Neuronal stem cell (in vitro differentiated cells): ENCODE data around the gene HERC6.
"Not testable (repeated sequence)": the region's sequence is repeated elsewhere in the genome, so short reads cannot be mapped to it uniquely, and the experiment has no call there.

Source experiments
- DNase-seq: peaks from one replicate; pipeline ENCODE4 v3.0.0-alpha.2; 2013; ENCODE audit warnings: low spot score
- H2AFZ ChIP-seq: one replicate; pipeline ENCODE4 v1.6.1; 2013; ENCODE audit warnings: mild to moderate bottlenecking, low read length, inconsistent platforms
- H2AK5ac ChIP-seq: 2 replicates; pipeline ENCODE4 v1.6.1; 2013; ENCODE audit warnings: low read depth, mild to moderate bottlenecking, inconsistent platforms, low read length, moderate library complexity, mixed read lengths
- H2BK120ac ChIP-seq: 2 replicates; pipeline ENCODE4 v1.6.1; 2013; ENCODE audit warnings: low read depth, mild to moderate bottlenecking, inconsistent platforms, low read length, moderate library complexity, mixed read lengths
- H2BK12ac ChIP-seq: one replicate; pipeline ENCODE4 v1.6.1; 2013; ENCODE audit warnings: low read length, inconsistent platforms
- H2BK15ac ChIP-seq: 2 replicates; pipeline ENCODE4 v1.6.1; 2013; ENCODE audit warnings: mild to moderate bottlenecking, low read length, inconsistent platforms, mixed read lengths
- H2BK5ac ChIP-seq: one replicate; pipeline ENCODE4 v1.6.1; 2013; ENCODE audit warnings: inconsistent platforms, mild to moderate bottlenecking, low read length, moderate library complexity
- H3K14ac ChIP-seq: one replicate; pipeline ENCODE4 v1.6.1; 2013; ENCODE audit warnings: low read length, inconsistent platforms
- H3K18ac ChIP-seq: 2 replicates; pipeline ENCODE4 v1.6.1; 2013; ENCODE audit warnings: low read length, inconsistent platforms
- H3K23ac ChIP-seq: 2 replicates; pipeline ENCODE4 v1.6.1; 2013; ENCODE audit warnings: low read depth, mild to moderate bottlenecking, mixed read lengths, low read length, inconsistent platforms; ENCODE audit not compliant: poor library complexity
- H3K27ac ChIP-seq: replicated peaks from 3 replicates; pipeline ENCODE4 v1.5.1; 2013; ENCODE audit warnings: low read length, inconsistent platforms
- H3K27me3 ChIP-seq, 3 experiments: 2 replicates each; pipeline ENCODE4 v1.6.1; 2013; ENCODE audit warnings: low read length in 3 of 3, mild to moderate bottlenecking in 2 of 3, inconsistent platforms in 1 of 3, low read depth in 1 of 3, mixed read lengths in 1 of 3, moderate library complexity in 1 of 3; ENCODE audit not compliant: control insufficient read depth in 3 of 3, insufficient read depth in 3 of 3
- H3K36me3 ChIP-seq, 2 donors: replicated peaks in 1 of 2; 2 replicates each; pipeline ENCODE4 v1.6.1; 2013; ENCODE audit warnings: low read length in 2 of 2; ENCODE audit not compliant: control insufficient read depth in 2 of 2, insufficient read depth in 2 of 2
- H3K4ac ChIP-seq: 2 replicates; pipeline ENCODE4 v1.6.1; 2013; ENCODE audit warnings: inconsistent platforms, mild to moderate bottlenecking, low read length, moderate library complexity
- H3K4me1 ChIP-seq, 2 donors: 1 replicate in 1 of 2; 2 replicates in 1 of 2; pipeline ENCODE4 v1.6.1; 2013; ENCODE audit warnings: low read length in 2 of 2, low read depth in 1 of 2; ENCODE audit not compliant: control insufficient read depth in 2 of 2, insufficient read depth in 1 of 2
- H3K4me2 ChIP-seq: one replicate; pipeline ENCODE4 v1.6.1; 2013; ENCODE audit warnings: mild to moderate bottlenecking, low read length, inconsistent platforms; ENCODE audit not compliant: insufficient read depth, poor library complexity, severe bottlenecking
- H3K4me3 ChIP-seq, 2 donors: 2 replicates each; pipeline ENCODE4 v1.5.1; 2013; ENCODE audit warnings: low read length in 2 of 2, mild to moderate bottlenecking in 2 of 2, inconsistent platforms in 1 of 2, moderate library complexity in 1 of 2
- H3K79me1 ChIP-seq: one replicate; pipeline ENCODE4 v1.6.1; 2013; ENCODE audit warnings: low read depth, mild to moderate bottlenecking, inconsistent platforms, low read length, moderate library complexity
- H3K9ac ChIP-seq: one replicate; pipeline ENCODE4 v1.6.1; 2013; ENCODE audit warnings: mild to moderate bottlenecking, low read depth, low read length, inconsistent platforms; ENCODE audit not compliant: poor library complexity
- H3K9me3 ChIP-seq, 2 donors: replicated peaks in 1 of 2; 2 replicates each; pipeline versions ENCODE3 to v1.6.1; 2013; ENCODE audit warnings: low read length in 2 of 2, mild to moderate bottlenecking in 2 of 2, inconsistent platforms in 1 of 2, low read depth in 1 of 2, mixed read lengths in 1 of 2, moderate library complexity in 1 of 2; ENCODE audit not compliant: control insufficient read depth in 2 of 2, insufficient read depth in 1 of 2
- H4K8ac ChIP-seq: one replicate; pipeline ENCODE4 v1.6.1; 2013; ENCODE audit warnings: low read depth, mild to moderate bottlenecking, inconsistent platforms, low read length, moderate library complexity
- H4K91ac ChIP-seq: one replicate; pipeline ENCODE4 v1.6.1; 2013; ENCODE audit warnings: low read length, low read depth, mild to moderate bottlenecking, inconsistent platforms; ENCODE audit not compliant: poor library complexity
- WGBS, 2 donors: extraction: QIAGEN DNeasy Blood & Tissue Kit; methylation state at CpG; one replicate each; pipeline ENCODE4 v1.1.7; 2013; ENCODE audit warnings: missing lambda C conversion rate in 2 of 2, mixed read lengths in 1 of 2; ENCODE audit not compliant: insufficient read length in 2 of 2, insufficient replicate concordance in 1 of 2; ENCODE audit errors: extremely low coverage in 2 of 2; 5-methylcytosine and 5-hydroxymethylcytosine counted together

The HERC6 gene

GRCh38 chr4:88435987-88436693 is 57.5 kb downstream of the HERC6 start:
- Histone ChIP-seq H3K27ac (no peak overlapping the region), H3K4ac (no peak overlapping the region), H3K4me2 (no peak overlapping the region), H4K91ac (no peak overlapping the region), H2BK5ac (no peak overlapping the region), H2AK5ac (no peak overlapping the region), H2BK120ac (no peak overlapping the region), H3K23ac (no peak overlapping the region), H3K9ac (no peak overlapping the region), H4K8ac (no peak overlapping the region), H3K4me1 (no peaks in the 10 kb centered on the region), H2AFZ (no peak overlapping the region), H2BK15ac (no peak overlapping the region), H3K9me3 (no peaks in the 10 kb centered on the region), H3K36me3 (no peaks in the 10 kb centered on the region), H2BK12ac (no peak overlapping the region), H3K14ac (no peak overlapping the region), H3K4me3 (no peak overlapping the region), H3K27me3 (no peaks in the 10 kb centered on the region), H3K79me1 (no peaks in the 10 kb centered on the region), H3K18ac (no peak overlapping the region)
- no peak for DNase-seq
- no CpG with 5 or more reads among the region's 1 CpG for WGBS, 2 donors

GRCh38 chr4:88437873-88438272 is 59.2 kb downstream of the HERC6 start:
- H2AFZ ChIP-seq, H3K27me3 ChIP-seq, H2BK12ac ChIP-seq, H4K8ac ChIP-seq, H3K9me3 ChIP-seq, H3K4ac ChIP-seq, H2BK120ac ChIP-seq, DNase-seq, H3K4me3 ChIP-seq, H2BK5ac ChIP-seq, H2BK15ac ChIP-seq, H3K23ac ChIP-seq, H4K91ac ChIP-seq, H3K14ac ChIP-seq, H3K4me1 ChIP-seq, H3K79me1 ChIP-seq, H3K9ac ChIP-seq, H3K4me2 ChIP-seq, H2AK5ac ChIP-seq, H3K36me3 ChIP-seq, H3K18ac ChIP-seq, H3K27ac ChIP-seq: not testable (repeated sequence)
- WGBS, 2 donors = no CpG with 5 or more reads among the region's 4 CpGs

- Histone ChIP-seq H3K4me2 (no peak overlapping the region), H3K23ac (no peak overlapping the region), H2BK120ac (no peak overlapping the region), H4K91ac (no peak overlapping the region), H3K36me3 (no peaks in the 10 kb centered on the region), H2AK5ac (no peak overlapping the region), H3K27ac (no peak overlapping the region), H3K9me3 (no peaks in the 10 kb centered on the region), H2BK5ac (no peak overlapping the region), H2AFZ (no peak overlapping the region), H3K4me1 (no peaks in the 10 kb centered on the region), H2BK12ac (no peak overlapping the region), H3K27me3 (no peaks in the 10 kb centered on the region), H3K4ac (no peak overlapping the region), H3K18ac (no peak overlapping the region), H2BK15ac (no peak overlapping the region), H3K79me1 (no peaks in the 10 kb centered on the region), H3K4me3 (no peak overlapping the region), H4K8ac (no peak overlapping the region), H3K9ac (no peak overlapping the region), H3K14ac (no peak overlapping the region)
- DNase-seq = no peak
- WGBS, 2 donors = no CpG with 5 or more reads among the region's 3 CpGs
These were observed 60.6 kb downstream of the HERC6 start for GRCh38 chr4:88439161-88439760.

GRCh38 chr4:88440146-88440545 is 61.5 kb downstream of the HERC6 start:
- Histone ChIP-seq H2BK15ac (no peak overlapping the region), H3K23ac (no peak overlapping the region), H3K4ac (no peak overlapping the region), H3K9ac (no peak overlapping the region), H2BK120ac (no peak overlapping the region), H4K91ac (no peak overlapping the region), H3K27me3 (no peaks in the 10 kb centered on the region), H2BK5ac (no peak overlapping the region), H3K14ac (no peak overlapping the region), H3K27ac (no peak overlapping the region), H3K9me3 (no peaks in the 10 kb centered on the region), H3K18ac (no peak overlapping the region), H2AK5ac (no peak overlapping the region), H4K8ac (no peak overlapping the region), H3K79me1 (no peaks in the 10 kb centered on the region), H3K4me2 (no peak overlapping the region), H2AFZ (no peak overlapping the region), H2BK12ac (no peak overlapping the region), H3K4me1 (no peaks in the 10 kb centered on the region), H3K36me3 (no peaks in the 10 kb centered on the region), H3K4me3 (no peak overlapping the region)
- no peak for DNase-seq
- WGBS, 2 donors = no CpG with 5 or more reads among the region's 1 CpG
